B cell (primary cell): ENCODE results near the gene FRMPD1. TPM values are rescaled to one million over a fixed set of nuclear protein-coding genes. Genes with fewer than 3 reads are reported as not detected.

Source experiments
- ATAC-seq: fragments of 200-7000 bp; cut with Tn5 transposase; one replicate; pipeline ENCODE4 v1.10.0; 2021; ENCODE audit warnings: low read depth, mild to moderate bottlenecking, moderate number of reproducible peaks, moderate library complexity
- CTCF ChIA-PET: fragments of 350-600 bp; sonication (Branson Sonifier 250); formaldehyde crosslinking; loops from one replicate; lab custom pipeline; 2021; ENCODE audit warnings: antibody characterized with exemption, inconsistent platforms; lab: Charles Lee
- POLR2A ChIA-PET: fragments of 350-600 bp; sonication (Branson Sonifier 250); formaldehyde crosslinking; loops from one replicate; lab custom pipeline; 2021; ENCODE audit warnings: antibody characterized with exemption; lab: Charles Lee
- DNase-seq: peaks from one replicate; pipeline ENCODE4 v3.0.0; 2013
- H2AFZ ChIP-seq: 2 replicates; pipeline ENCODE4 v1.6.1; 2012; ENCODE audit warnings: mild to moderate bottlenecking, low read depth, low read length; ENCODE audit not compliant: insufficient read depth, poor library complexity, severe bottlenecking
- H3K27ac ChIP-seq, 2 donors: 1 replicate in 1 of 2; 2 replicates in 1 of 2; pipeline ENCODE4 v1.5.1; 2012 to 2013; ENCODE audit warnings: low read length in 2 of 2, mild to moderate bottlenecking in 2 of 2, moderate library complexity in 1 of 2
- H3K27me3 ChIP-seq, 4 experiments: fragments of 200-600 bp in 1 of 4; sonication (generic) in 1 of 4; replicated peaks in 1 of 4; 1 replicate in 2 of 4; 2 replicates in 2 of 4; pipeline versions ENCODE4 v1.6.1 to v1.7.0; 2013 to 2016; ENCODE audit warnings: low read length in 3 of 4, mild to moderate bottlenecking in 2 of 4, mixed read lengths in 1 of 4, moderate library complexity in 1 of 4; ENCODE audit not compliant: insufficient read depth in 4 of 4, control insufficient read depth in 3 of 4; ENCODE audit errors: control extremely low read depth in 1 of 4
- H3K36me3 ChIP-seq, 2 experiments: replicated peaks in 1 of 2; 1 replicate in 1 of 2; 2 replicates in 1 of 2; pipeline versions ENCODE4 v1.6.1 to v1.7.1; 2013; ENCODE audit warnings: low read length in 1 of 2; ENCODE audit not compliant: insufficient read depth in 2 of 2, control insufficient read depth in 1 of 2; ENCODE audit errors: control extremely low read depth in 1 of 2, extremely low read depth in 1 of 2
- H3K4me1 ChIP-seq, 2 donors: fragments of 200-600 bp in 1 of 2; sonication (generic) in 1 of 2; 1 replicate in 1 of 2; 2 replicates in 1 of 2; pipeline versions ENCODE4 v1.5.1 to v1.6.1; 2013 to 2017; ENCODE audit warnings: low read length in 2 of 2; ENCODE audit not compliant: control insufficient read depth in 2 of 2, insufficient read depth in 2 of 2
- H3K4me2 ChIP-seq: replicated peaks from 2 replicates; pipeline ENCODE3; 2012; ENCODE audit warnings: mild to moderate bottlenecking, low read depth, low read length; ENCODE audit not compliant: poor library complexity, severe bottlenecking
- H3K4me3 ChIP-seq, 5 experiments: fragments of 200-600 bp in 1 of 5; sonication (generic) in 1 of 5; 1 replicate in 3 of 5; 2 replicates in 2 of 5; pipeline versions ENCODE4 v1.5.1 to v1.7.0; 2011 to 2016; ENCODE audit warnings: low read length in 4 of 5, mild to moderate bottlenecking in 4 of 5, low read depth in 2 of 5, control low read depth in 1 of 5, moderate library complexity in 1 of 5; ENCODE audit not compliant: insufficient read depth in 1 of 5; ENCODE audit errors: control extremely low read depth in 1 of 5, extremely low read depth in 1 of 5
- H3K79me2 ChIP-seq: fragments of 200-600 bp; sonication (generic); one replicate; pipeline ENCODE4 v1.6.0; 2016; ENCODE audit warnings: low read length; ENCODE audit not compliant: control insufficient read depth, insufficient read depth
- H3K9ac ChIP-seq: fragments of 200-600 bp; sonication (generic); 2 replicates; pipeline ENCODE4 v1.6.1; 2017; ENCODE audit warnings: mild to moderate bottlenecking, low read length, moderate library complexity
- H3K9me3 ChIP-seq, 3 donors: one replicate each; pipeline versions ENCODE4 v1.6.1 to v1.7.1; 2013; ENCODE audit warnings: low read length in 2 of 3; ENCODE audit not compliant: control insufficient read depth in 2 of 3, insufficient read depth in 1 of 3; ENCODE audit errors: control extremely low read depth in 1 of 3
- H4K20me1 ChIP-seq: 2 replicates; pipeline ENCODE4 v1.6.0; 2012; ENCODE audit warnings: mild to moderate bottlenecking, low read length; ENCODE audit not compliant: insufficient read depth, control insufficient read depth, poor library complexity, severe bottlenecking
- H3K27ac Mint-ChIP-seq: one replicate; pipeline ENCODE4 v1.8.0; 2021; ENCODE audit warnings: mixed read lengths
- H3K27me3 Mint-ChIP-seq: one replicate; pipeline ENCODE4 v1.8.0; 2021; ENCODE audit warnings: mixed read lengths
- H3K4me1 Mint-ChIP-seq: one replicate; pipeline ENCODE4 v1.8.0; 2021; ENCODE audit warnings: mixed read lengths
- H3K4me3 Mint-ChIP-seq: one replicate; pipeline ENCODE4 v1.8.0; 2021; ENCODE audit warnings: mixed read lengths
- H3K9me3 Mint-ChIP-seq: one replicate; pipeline ENCODE4 v1.8.0; 2022; ENCODE audit warnings: mixed read lengths; ENCODE audit not compliant: insufficient read depth
- CTCF ChIP-seq: fragments of 200-600 bp; IDR thresholded peaks from one replicate; pipeline ENCODE4 v1.8.0; 2022; ENCODE audit warnings: antibody characterized with exemption, mild to moderate bottlenecking
- EZH2 ChIP-seq: IDR thresholded peaks from 2 replicates; pipeline ENCODE4 v1.6.1; 2012; ENCODE audit warnings: borderline replicate concordance, low read depth, mild to moderate bottlenecking, moderate library complexity, low read length; ENCODE audit not compliant: insufficient read depth, poor library complexity, severe bottlenecking
- whole genome bisulfite sequencing: methylation state at CpG from one replicate; pipeline ENCODE4 v1.1.5; 2013; ENCODE audit warnings: missing lambda C conversion rate; ENCODE audit not compliant: insufficient coverage; 5-methylcytosine and 5-hydroxymethylcytosine counted together
- intact Hi-C: fragments of 100-400 bp; cut with micrococcal nuclease; formaldehyde crosslinking; loops from one replicate; pipeline ENCODE4 v1.10.0; 2022
- polyA plus RNA-seq: library from polyadenylated mRNA; depleted of rRNA; stranded (reverse); fragments of >200 nt; gene quantifications from 2 replicates; pipeline ENCODE4 v1.2.3, GENCODE V29; 2012
- total RNA-seq, 2 donors: library from RNA; stranded (reverse); fragments of 120-200 nt in 1 of 2; gene quantifications; 1 replicate in 1 of 2; 2 replicates in 1 of 2; pipeline versions ENCODE4 v1.2.3 to v1.2.4, GENCODE V29; 2013 to 2022

The FRMPD1 gene
- total and polyA plus RNA-seq, 2 donors (not counting 1 experiment from before 2014, with no cell fraction given), result 0.05 TPM; not detected in 1

- WGBS, result 80% methylated on average over 3 of the region's 3 CpGs
- POLR2A ChIA-PET, result interaction anchor here (0.7 kb wide), 1 partner anchor 40 kb away, joined by 3 read pairs; no protein-coding TSS in a partner anchor
These were observed 10.9 kb upstream of the FRMPD1 start for GRCh38 chr9:37639841-37640240.

GRCh38 chr9:37640246-37640645 lies 10.5 kb upstream of the FRMPD1 start:
- Mint-ChIP-seq H3K4me3 (no peak overlapping the region), H3K4me1 (no peaks in the 10 kb centered on the region), H3K27ac (no peak overlapping the region), H3K27me3 (peaks cover 15% of the 10 kb centered on the region), H3K9me3 (no peaks in the 10 kb centered on the region)
- ChIA-PET CTCF (no interaction called here), POLR2A (interaction anchor here (0.7 kb wide), 1 partner anchor 40 kb away, joined by 3 read pairs; no protein-coding TSS in a partner anchor)
- Histone ChIP-seq H2AFZ (no peak overlapping the region), H3K27me3 (peaks cover 0 to 10% (median 0%) of the 10 kb centered on the region in 4 experiments), H3K79me2 (no peaks in the 10 kb centered on the region), H3K4me1 (no peaks in the 10 kb centered on the region), H3K4me2 (no peak overlapping the region), H3K27ac (no peak overlapping the region), H3K4me3 (no peak overlapping the region), H3K9ac (no peak overlapping the region), H4K20me1 (no peaks in the 10 kb centered on the region), H3K9me3 (no peaks in the 10 kb centered on the region), H3K36me3 (no peaks in the 10 kb centered on the region)
- DNase-seq (no peak), ATAC-seq (no peak)
- intact Hi-C loops, result no loop called here
- TF ChIP-seq CTCF (no peak), EZH2 (no peak)
- WGBS, result no CpG with 5 or more reads among the region's 3 CpGs

More at GRCh38 chr9:37639841-37640240, 10.9 kb upstream of the FRMPD1 start:
- Mint-ChIP-seq H3K4me1 (no peaks in the 10 kb centered on the region), H3K27me3 (peaks cover 12% of the 10 kb centered on the region), H3K9me3 (no peaks in the 10 kb centered on the region), H3K4me3 (no peak overlapping the region), H3K27ac (no peak overlapping the region)
- no peak for DNase-seq
- Histone ChIP-seq H3K4me2 (no peak overlapping the region), H3K9ac (no peak overlapping the region), H2AFZ (no peak overlapping the region), H3K4me1 (no peaks in the 10 kb centered on the region), H3K79me2 (no peaks in the 10 kb centered on the region), H3K9me3 (no peaks in the 10 kb centered on the region), H3K36me3 (no peaks in the 10 kb centered on the region), H3K27ac (no peak overlapping the region), H3K4me3 (no peak overlapping the region), H3K27me3 (peaks cover 0 to 8% (median 0%) of the 10 kb centered on the region in 4 experiments), H4K20me1 (no peaks in the 10 kb centered on the region)
- CTCF ChIA-PET, result no interaction called here
- TF ChIP-seq EZH2 (no peak), CTCF (no peak)
- no peak for ATAC-seq
- intact Hi-C loops, result no loop called here
